GM12892 (cell line): ENCODE data around the gene GPX4.

Experiments
- POLR2A ChIP-seq: IDR thresholded peaks from 2 replicates; pipeline ENCODE4 v1.6.1; 2011; ENCODE audit warnings: low read depth, low read length, control low read depth
- POLR2AphosphoS5 ChIP-seq: IDR thresholded peaks from 2 replicates; pipeline ENCODE4 v1.6.1; 2011; ENCODE audit warnings: low read depth, low read length, control low read depth
- TAF1 ChIP-seq: IDR thresholded peaks from 2 replicates; pipeline ENCODE4 v1.6.1; 2011; ENCODE audit warnings: low read depth, mild to moderate bottlenecking, control low read depth, low read length, borderline replicate concordance

DNA sequence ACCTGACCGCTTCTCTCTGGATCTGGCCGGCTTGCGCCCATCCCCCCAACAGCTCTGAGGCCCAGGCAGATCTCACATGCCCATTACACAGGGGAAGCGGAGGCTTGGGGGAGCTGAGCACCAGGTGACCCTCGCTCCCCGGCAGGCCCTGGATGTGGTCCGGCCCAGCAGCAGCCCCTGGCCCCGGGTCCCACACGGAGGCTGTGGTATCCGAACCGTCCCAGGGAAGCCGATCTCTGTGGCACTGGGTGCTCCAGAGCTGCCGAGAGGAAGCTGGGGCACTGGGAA lies 42.6 kb downstream of the GPX4 start:
- no peak for TF ChIP-seq TAF1
- TF ChIP-seq POLR2A = no peak
- no peak for TF ChIP-seq POLR2AphosphoS5
